IPS-18c (cell line): Measurements from ENCODE around the gene TBC1D7.

Experiments used
- H3K4me3 ChIP-seq: 2 replicates; pipeline ENCODE4 v1.7.0; 2013; ENCODE audit warnings: low read depth, mild to moderate bottlenecking, low read length, moderate library complexity; ENCODE audit not compliant: insufficient read depth
- H3K9me3 ChIP-seq: one replicate; pipeline ENCODE4 v1.6.1; 2013; ENCODE audit warnings: mild to moderate bottlenecking, low read length, moderate library complexity; ENCODE audit not compliant: control insufficient read depth, insufficient read depth

The TBC1D7 gene

DNA sequence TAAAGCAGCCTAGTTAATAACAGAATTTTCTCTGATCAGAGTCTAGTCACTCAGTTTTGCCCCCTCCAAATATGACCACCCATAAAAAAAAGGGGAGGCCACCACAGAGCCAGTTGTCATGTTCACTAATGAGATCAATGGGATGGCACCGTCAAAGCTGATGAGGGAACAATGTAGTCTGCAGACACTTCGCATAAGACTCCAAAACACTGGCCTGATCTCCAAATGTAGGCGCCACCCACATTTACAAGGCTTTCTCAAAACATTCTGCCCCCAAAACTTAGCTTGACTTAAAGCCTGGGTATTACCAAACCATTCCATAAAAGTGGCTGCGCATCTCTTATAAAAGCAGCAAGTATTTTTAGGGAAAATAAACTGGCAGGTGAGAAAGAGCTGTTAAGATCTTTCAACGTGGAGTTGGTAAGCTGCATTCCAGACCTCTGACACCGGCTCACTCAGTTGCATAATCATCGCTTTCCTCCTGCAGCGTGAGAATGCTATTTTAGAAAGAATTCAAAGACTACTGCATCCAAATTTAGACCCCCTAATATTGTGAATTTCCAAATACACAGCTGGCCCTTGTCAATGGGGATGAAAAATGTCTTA lies 59.3 kb downstream of the TBC1D7 start:
- H3K4me3 ChIP-seq, result no peak overlapping the region
- H3K9me3 ChIP-seq, result no peaks in the 10 kb centered on the region

DNA sequence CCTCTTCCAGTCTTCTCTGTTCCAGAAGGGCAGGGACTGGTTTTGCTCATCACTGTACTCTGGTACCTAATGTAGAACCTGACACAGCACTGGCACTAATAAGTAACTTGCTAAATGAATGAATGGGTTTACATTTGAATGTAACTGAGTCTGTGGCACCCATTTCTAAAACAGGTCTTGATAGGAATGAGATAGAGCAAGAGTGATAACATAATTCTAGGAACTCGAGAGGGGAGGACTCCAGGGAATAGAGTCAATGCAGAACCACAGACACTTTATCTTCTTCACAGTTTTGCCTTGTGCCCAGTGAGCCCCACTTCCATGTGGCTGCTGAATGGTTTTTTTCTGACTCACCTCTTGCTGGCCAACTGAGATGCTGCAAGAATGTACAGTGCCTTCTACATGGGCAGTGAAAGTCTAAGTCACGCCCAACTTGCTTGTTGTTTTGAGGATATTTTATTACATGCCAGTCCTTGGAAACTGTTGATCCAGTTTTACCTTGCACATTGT lies 61.1 kb downstream of the TBC1D7 start:
- H3K9me3 ChIP-seq, result no peaks in the 10 kb centered on the region

DNA sequence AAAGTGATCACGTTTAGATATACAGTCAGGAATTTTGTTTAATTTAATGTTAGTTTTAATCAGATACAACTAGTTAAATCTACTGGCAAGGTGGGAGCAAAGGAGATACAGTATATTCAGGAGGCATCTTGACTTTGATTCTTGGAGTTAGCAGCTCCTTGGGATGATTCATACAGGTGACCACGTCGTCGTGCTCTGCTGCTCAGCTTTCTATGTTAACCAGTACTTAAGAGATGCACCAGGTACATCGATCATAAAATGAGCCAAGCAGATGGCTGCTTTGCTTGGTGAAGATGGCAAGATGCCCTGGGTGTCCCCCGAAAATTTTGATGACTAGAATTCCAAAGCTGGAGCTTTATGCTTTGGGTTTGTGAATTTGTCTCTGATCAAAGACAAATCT lies 64.7 kb downstream of the TBC1D7 start:
- no peaks in the 10 kb centered on the region for H3K9me3 ChIP-seq
- H3K4me3 ChIP-seq, result no peak overlapping the region

More for the DNA sequence above, 61.1 kb downstream of the TBC1D7 start:
- no peak overlapping the region for H3K4me3 ChIP-seq

DNA sequence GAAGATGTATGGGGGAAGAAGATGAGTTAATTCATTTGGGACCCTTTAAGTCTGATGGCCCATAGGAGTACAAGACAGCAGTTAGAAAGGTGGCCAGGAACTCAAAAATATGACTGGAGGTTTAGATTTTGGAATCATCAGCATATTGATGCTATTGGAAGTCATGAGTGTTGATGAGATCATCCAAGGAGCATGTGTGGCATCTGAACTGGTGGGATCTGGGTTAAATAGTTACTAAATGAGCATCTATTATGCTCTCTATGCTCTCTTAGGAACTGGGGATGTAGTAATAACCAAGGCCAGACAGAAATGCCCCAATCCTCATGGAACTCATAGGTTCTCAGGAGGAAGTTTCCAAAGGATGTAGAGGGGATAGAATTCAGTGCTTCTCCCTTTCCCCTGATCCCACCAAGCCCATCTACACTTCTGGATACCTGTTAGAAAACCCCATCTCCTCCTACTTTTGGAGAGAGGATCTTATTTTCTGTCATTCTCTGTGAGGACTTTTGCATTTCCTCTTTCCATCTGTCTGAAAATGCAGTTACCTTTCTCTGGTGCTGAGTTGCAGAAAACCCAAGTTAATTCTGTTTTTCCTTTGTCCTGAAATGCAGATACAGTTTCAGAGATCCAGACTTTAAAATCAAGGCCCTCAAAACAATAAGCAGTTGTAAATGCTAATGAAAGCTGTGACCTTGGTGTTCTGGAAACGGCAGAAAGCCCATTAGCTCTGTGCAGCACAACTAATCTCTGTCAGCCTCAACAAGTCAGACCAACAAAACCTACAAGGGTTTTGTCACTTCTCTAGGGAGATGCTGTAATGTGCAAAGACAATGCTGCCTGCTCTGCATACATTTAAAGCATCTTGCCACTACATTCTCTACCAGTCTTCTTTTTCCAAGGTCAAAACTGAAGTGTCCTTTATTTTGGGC lies 65.8 kb downstream of the TBC1D7 start:
- Histone ChIP-seq H3K4me3 (no peak overlapping the region), H3K9me3 (no peaks in the 10 kb centered on the region)

DNA sequence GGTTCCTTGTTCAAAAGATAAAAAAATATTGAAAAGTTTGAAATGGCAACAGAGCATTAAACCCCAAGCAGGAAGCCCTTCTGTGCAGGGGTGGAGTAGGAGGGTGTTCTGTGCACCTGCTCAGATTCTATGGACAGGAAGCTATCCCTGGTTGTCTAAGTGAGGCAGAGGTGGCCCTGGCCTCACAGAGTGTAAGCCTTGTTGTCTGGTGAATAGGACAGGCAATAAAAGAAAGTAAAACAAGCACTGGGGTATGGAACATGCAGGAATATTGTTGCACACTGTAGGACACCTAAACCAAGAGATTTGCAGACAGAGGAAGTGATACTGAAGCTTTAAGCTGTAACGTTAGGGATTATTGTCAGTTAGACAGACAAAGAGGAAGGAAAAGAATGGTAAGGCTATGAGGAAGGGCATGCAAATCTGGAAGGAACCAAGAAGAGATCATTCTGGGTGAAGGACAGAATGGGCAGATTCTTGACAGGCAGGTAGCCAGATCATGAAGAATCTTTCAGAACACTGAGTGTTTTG lies 66.8 kb downstream of the TBC1D7 start:
- no peaks in the 10 kb centered on the region for H3K9me3 ChIP-seq
- H3K4me3 ChIP-seq, result no peak overlapping the region

DNA sequence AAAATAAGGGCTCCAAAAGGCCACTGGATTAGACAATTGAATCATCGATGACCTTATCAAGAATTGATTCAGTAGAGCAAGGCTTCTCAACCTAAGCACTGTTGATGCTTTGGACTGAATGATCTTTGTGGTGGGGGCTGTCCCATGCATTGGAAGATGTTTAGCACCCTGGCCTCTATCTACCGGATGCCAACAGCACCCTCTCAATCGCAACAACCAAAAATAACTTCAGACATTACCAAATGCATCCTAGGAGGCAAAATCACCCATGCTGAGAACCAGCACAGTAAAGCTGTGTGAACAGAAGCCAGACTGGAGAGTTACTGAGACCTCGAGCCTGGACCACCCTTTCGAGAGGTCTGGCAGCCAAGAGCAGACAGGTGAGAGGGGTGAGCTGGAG lies 67.5 kb downstream of the TBC1D7 start:
- Histone ChIP-seq H3K4me3 (no peak overlapping the region), H3K9me3 (no peaks in the 10 kb centered on the region)

DNA sequence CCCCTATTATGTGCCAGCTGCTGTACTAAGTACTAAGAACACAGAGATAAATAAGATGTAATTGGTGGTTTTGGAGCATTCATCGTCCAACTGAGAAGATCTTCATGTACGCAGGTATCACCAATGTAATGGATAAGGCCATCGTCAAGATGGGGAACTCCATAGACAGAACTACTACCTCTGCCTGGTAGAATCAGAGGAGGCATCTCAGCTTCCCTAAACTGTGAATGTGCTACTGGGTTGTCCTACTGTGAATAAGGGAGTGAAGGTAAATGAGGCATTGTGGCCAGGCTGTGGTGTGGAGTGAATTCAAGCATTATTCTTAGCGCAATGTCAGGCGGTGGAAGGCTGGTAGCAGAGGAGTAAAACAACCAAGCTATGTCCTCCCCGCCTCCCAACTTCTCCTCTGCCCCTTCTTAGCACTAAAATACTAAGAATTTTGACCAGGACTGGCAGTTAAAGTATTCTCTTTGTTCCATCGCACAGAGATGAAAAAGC lies 68.2 kb downstream of the TBC1D7 start:
- Histone ChIP-seq H3K9me3 (no peaks in the 10 kb centered on the region), H3K4me3 (no peak overlapping the region)

DNA sequence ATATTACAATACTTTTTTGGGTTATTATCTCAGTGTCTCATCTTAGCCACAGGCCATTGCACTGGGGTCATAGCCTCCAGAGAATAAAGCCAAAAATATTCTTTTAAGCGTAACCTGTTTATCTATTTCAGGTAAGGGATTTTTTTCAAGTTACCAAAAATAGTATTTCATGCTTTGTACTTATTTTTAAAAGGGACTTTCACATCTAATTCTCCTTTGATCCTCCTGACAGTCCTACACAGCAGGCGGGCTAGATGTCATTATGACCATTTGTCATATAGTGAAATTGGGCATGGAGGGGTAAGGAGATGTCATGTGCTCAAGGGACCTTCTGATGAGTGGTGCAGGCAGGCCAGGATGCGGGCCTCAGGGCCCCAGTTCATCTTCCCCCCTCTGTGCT lies 68.9 kb downstream of the TBC1D7 start:
- Histone ChIP-seq H3K4me3 (no peak overlapping the region), H3K9me3 (no peaks in the 10 kb centered on the region)

DNA sequence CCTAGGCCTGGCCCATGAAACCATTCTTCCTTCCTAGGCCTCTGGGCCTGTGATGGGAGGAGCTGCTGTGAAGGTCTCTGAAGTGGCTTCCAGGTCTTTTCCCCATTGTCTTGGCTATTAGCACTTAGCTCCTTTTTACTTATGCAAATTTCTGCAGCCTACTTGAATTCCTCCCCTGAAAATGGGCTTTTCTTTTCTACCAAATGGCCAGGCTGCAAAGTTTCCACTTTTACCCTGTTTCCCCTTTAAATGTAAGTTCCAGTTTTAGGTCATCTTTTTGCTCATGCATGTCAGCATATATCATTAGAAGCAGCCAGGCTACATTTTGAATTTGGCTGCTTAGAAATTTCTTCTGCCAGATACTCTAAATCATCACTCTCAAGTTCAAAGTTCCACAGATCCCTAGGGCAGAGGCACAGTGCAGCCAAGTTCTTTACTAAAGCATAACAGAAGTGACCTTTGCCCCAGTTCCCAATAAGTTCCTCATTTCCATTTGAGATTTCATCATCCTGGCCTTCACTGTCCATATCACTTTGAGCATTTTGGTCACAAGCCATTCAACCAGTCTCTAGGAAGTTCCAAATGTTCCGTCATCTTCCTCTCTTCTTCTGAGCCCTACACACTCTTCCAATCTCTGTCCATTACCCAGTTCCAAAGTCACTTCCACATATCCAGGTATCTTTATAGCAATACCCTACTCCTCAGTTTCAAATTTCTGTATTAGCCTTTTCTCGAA lies 71.9 kb downstream of the TBC1D7 start:
- no peak overlapping the region for H3K4me3 ChIP-seq

More for the DNA sequence above, 71.9 kb downstream of the TBC1D7 start:
- no peaks in the 10 kb centered on the region for H3K9me3 ChIP-seq
